PC-9 (cell line): ENCODE measurements around the gene TUBA8. TPM values are rescaled to one million over a fixed set of nuclear protein-coding genes. Genes with fewer than 3 reads are reported as not detected.
"Not testable (repeated sequence)": the region's sequence is repeated elsewhere in the genome, so short reads cannot be mapped to it uniquely, and the experiment has no call there.

Experiments
- Bru-seq: library from RNA; stranded (reverse); fragments of 400-500 nt; gene quantifications from one replicate; lab custom pipeline; 2021; lab: Mats Ljungman, UMichigan
- BruChase-seq, 2 experiments: library from RNA; stranded (reverse); fragments of 400-500 nt; gene quantifications; one replicate each; lab custom pipeline; 2021; lab: Mats Ljungman, UMichigan
- BruUV-seq: library from RNA; stranded (reverse); fragments of 400-500 nt; replicated peaks from 2 replicates; lab custom pipeline; 2021; lab: Mats Ljungman, UMichigan
- CTCF ChIA-PET: fragments of 300-600 bp; sonication (Branson Sonifier 250); formaldehyde crosslinking; loops from one replicate; lab custom pipeline; 2022; ENCODE audit warnings: antibody characterized with exemption; lab: Charles Lee
- POLR2A ChIA-PET: fragments of 300-600 bp; sonication (Branson Sonifier 250); formaldehyde crosslinking; loops from one replicate; lab custom pipeline; 2022; ENCODE audit warnings: antibody characterized with exemption; ENCODE audit not compliant: unreplicated experiment; lab: Charles Lee
- DNase-seq, 2 experiments: peaks; one replicate each; pipeline versions ENCODE4 v3.0.0 to v3.0.0-alpha.2; 2015 to 2022; ENCODE audit warnings: mixed read lengths in 1 of 2
- H2AFZ ChIP-seq: fragments of 200-600 bp; sonication (generic); 2 replicates; pipeline ENCODE4 v1.8.1; 2017; ENCODE audit warnings: antibody characterized with exemption
- H3F3A ChIP-seq: fragments of 200-600 bp; sonication (generic); 2 replicates; pipeline ENCODE4 v1.8.1; 2017; ENCODE audit warnings: antibody characterized with exemption, mild to moderate bottlenecking, low read depth; ENCODE audit not compliant: insufficient read depth
- H3K27ac ChIP-seq: fragments of 200-600 bp; sonication (generic); 2 replicates; pipeline ENCODE4 v1.6.1; 2016; ENCODE audit warnings: mixed run types
- H3K27me3 ChIP-seq: fragments of 200-600 bp; sonication (generic); 2 replicates; pipeline ENCODE4 v1.6.1; 2016; ENCODE audit warnings: low read depth, mixed run types; ENCODE audit not compliant: insufficient read depth
- H3K36me3 ChIP-seq: fragments of 200-600 bp; sonication (generic); 2 replicates; pipeline ENCODE4 v1.6.1; 2016; ENCODE audit warnings: low read depth, mixed run types
- H3K4me1 ChIP-seq: fragments of 200-600 bp; sonication (generic); replicated peaks from 2 replicates; pipeline ENCODE4 v1.6.1; 2016; ENCODE audit warnings: mixed run types; ENCODE audit not compliant: insufficient read depth
- H3K4me2 ChIP-seq: fragments of 200-600 bp; sonication (generic); 2 replicates; pipeline ENCODE4 v1.6.1; 2017; ENCODE audit warnings: mixed run types
- H3K4me3 ChIP-seq: fragments of 200-600 bp; sonication (generic); 2 replicates; pipeline ENCODE4 v1.6.1; 2016; ENCODE audit warnings: mixed run types
- H3K79me2 ChIP-seq: fragments of 200-600 bp; sonication (generic); 2 replicates; pipeline ENCODE4 v1.6.1; 2017; ENCODE audit warnings: low read depth, mixed run types
- H3K9me2 ChIP-seq: fragments of 200-600 bp; sonication (generic); 2 replicates; pipeline ENCODE4 v1.8.1; 2017; ENCODE audit warnings: mild to moderate bottlenecking; ENCODE audit not compliant: insufficient read depth
- H3K9me3 ChIP-seq: fragments of 200-600 bp; sonication (generic); 2 replicates; pipeline ENCODE4 v1.8.1; 2016; ENCODE audit warnings: low read depth; ENCODE audit not compliant: insufficient read depth
- H4K20me1 ChIP-seq: fragments of 200-600 bp; sonication (generic); 2 replicates; pipeline ENCODE4 v1.8.1; 2017; ENCODE audit not compliant: insufficient read depth
- CTCF ChIP-seq: fragments of 200-600 bp; sonication (generic); conservative IDR thresholded peaks from 2 replicates; pipeline ENCODE4 v1.6.1; 2017; ENCODE audit warnings: mixed run types, antibody characterized with exemption, mild to moderate bottlenecking, moderate library complexity
- EZH2 ChIP-seq: fragments of 200-600 bp; sonication (generic); IDR thresholded peaks from 2 replicates; pipeline ENCODE4 v1.8.0; 2017; ENCODE audit warnings: antibody characterized with exemption, low read depth
- intact Hi-C: fragments of 100-400 bp; cut with micrococcal nuclease; formaldehyde crosslinking; loops from one replicate; pipeline ENCODE4 v1.10.0; 2022; ENCODE audit not compliant: unreplicated experiment
- long read RNA-seq: library from polyadenylated mRNA; stranded (forward); transcript quantifications from one replicate; pipeline ENCODE4 v2.0.0, GENCODE V29; 2022
- total RNA-seq: library from RNA; stranded (reverse); gene quantifications from 2 replicates; pipeline ENCODE4 v1.2.3, GENCODE V29; 2021

Gene TUBA8
- total RNA-seq (0.72 TPM in 1 of 2 replicates, not detected in the other), Bru-seq, nascent RNA (percentile 34 among the genes with signal in this experiment), BruChase-seq, experiment 1, labeled RNA remaining after a 2-hour chase (percentile 40 among the genes with signal in this experiment), BruChase-seq, experiment 2, labeled RNA remaining after a 6-hour chase (percentile 33 among the genes with signal in this experiment)
- long read RNA-seq, partial matches to known transcripts, result 0 of 1 reads
- long read RNA-seq, other reads (novel, unspliced or antisense), result 1 of 1 reads

- Histone ChIP-seq H3K27ac (no peak within 1 kb of the TSS), H3K9me2 (no peaks in the 10 kb centered on the region), H3K4me3 (peak within 1 kb of the TSS; percentile 8; the same call in 1 of the 2 replicates), H3K4me1 (no peaks in the 10 kb centered on the region), H3K36me3 (no peaks in the 10 kb centered on the region), H3K4me2 (peak within 1 kb of the TSS; percentile 46), H3K79me2 (no peaks in the 10 kb centered on the region), H3K27me3 (no peaks in the 10 kb centered on the region), H2AFZ (no peak within 1 kb of the TSS), H3K9me3 (no peaks in the 10 kb centered on the region), H3F3A (no peaks in the 10 kb centered on the region), H4K20me1 (no peaks in the 10 kb centered on the region)
- ChIA-PET POLR2A (no interaction called here), CTCF (no interaction called here)
- no TSS peak for BruUV-seq
- peak in 1 of 2 experiments; percentile 10 for DNase-seq
- no peak for TF ChIP-seq EZH2
- intact Hi-C loops, result no loop called here
Observed at GRCh38 chr22:18110194-18110953, at the start of gene TUBA8. TUBA8 (plus strand) TSS chr22:18110809; CDS start chr22:18110866, 57 bp downstream.

- Histone ChIP-seq H4K20me1 (no peaks in the 10 kb centered on the region), H3K27me3 (no peaks in the 10 kb centered on the region), H3K4me3 (no peak overlapping the region), H3K9me3 (no peaks in the 10 kb centered on the region), H3K79me2 (no peaks in the 10 kb centered on the region), H3K9me2 (no peaks in the 10 kb centered on the region), H3F3A (no peaks in the 10 kb centered on the region), H3K36me3 (no peaks in the 10 kb centered on the region), H3K27ac (no peak overlapping the region), H3K4me1 (peaks cover 16% of the 10 kb centered on the region), H2AFZ (no peak overlapping the region), H3K4me2 (no peak overlapping the region)
- BruUV-seq, result no TSS peak
- TF ChIP-seq CTCF (no peak), EZH2 (no peak)
- POLR2A ChIA-PET, result no interaction called here
- CTCF ChIA-PET, result interaction anchor here (0.8 kb wide), 1 partner anchor 14 kb away, joined by 4 read pairs; no protein-coding TSS in a partner anchor
- DNase-seq, result no peak
- intact Hi-C loops, result no loop called here
Observed at GRCh38 chr22:18062421-18062820, 48.2 kb upstream of the TUBA8 start.

GRCh38 chr22:18063306-18063705 is 47.3 kb upstream of the TUBA8 start:
- Histone ChIP-seq H3K9me2 (no peaks in the 10 kb centered on the region), H4K20me1 (no peaks in the 10 kb centered on the region), H3K36me3 (no peaks in the 10 kb centered on the region), H2AFZ (no peak overlapping the region), H3K9me3 (no peaks in the 10 kb centered on the region), H3K79me2 (no peaks in the 10 kb centered on the region), H3K4me2 (no peak overlapping the region), H3K27me3 (no peaks in the 10 kb centered on the region), H3K4me3 (no peak overlapping the region), H3K4me1 (peaks cover 7% of the 10 kb centered on the region; the same call in 1 of the 2 replicates), H3F3A (no peaks in the 10 kb centered on the region), H3K27ac (no peak overlapping the region)
- intact Hi-C loops, result no loop called here
- CTCF ChIA-PET, result interaction anchor here (0.8 kb wide), 1 partner anchor 13 kb away, joined by 4 read pairs; no protein-coding TSS in a partner anchor
- no peak for TF ChIP-seq EZH2
- no peak for TF ChIP-seq CTCF
- DNase-seq, result peak in 1 of 2 experiments; percentile 12
- no TSS peak for BruUV-seq
- POLR2A ChIA-PET, result no interaction called here

GRCh38 chr22:18063715-18064114 is 46.9 kb upstream of the TUBA8 start:
- POLR2A ChIA-PET, BruUV-seq, H3K27ac ChIP-seq, H3K4me3 ChIP-seq, H3F3A ChIP-seq, H3K4me2 ChIP-seq, H3K9me3 ChIP-seq, H4K20me1 ChIP-seq, CTCF ChIA-PET, H3K27me3 ChIP-seq, H3K9me2 ChIP-seq, H2AFZ ChIP-seq, intact Hi-C loops, H3K79me2 ChIP-seq, H3K4me1 ChIP-seq, H3K36me3 ChIP-seq, DNase-seq: not testable (repeated sequence)
